HG03025 (cell line): ENCODE data around the gene B3GLCT.
"Not testable (repeated sequence)": the region's sequence is repeated elsewhere in the genome, so short reads cannot be mapped to it uniquely, and the experiment has no call there.

ENCODE experiments used
- ATAC-seq: cut with Tn5 transposase; IDR thresholded peaks from one replicate; pipeline ENCODE4 v1.9.1; 2021; ENCODE audit warnings: mild to moderate bottlenecking, moderate library complexity; ENCODE audit not compliant: unreplicated experiment, low FRiP score

Gene B3GLCT

DNA sequence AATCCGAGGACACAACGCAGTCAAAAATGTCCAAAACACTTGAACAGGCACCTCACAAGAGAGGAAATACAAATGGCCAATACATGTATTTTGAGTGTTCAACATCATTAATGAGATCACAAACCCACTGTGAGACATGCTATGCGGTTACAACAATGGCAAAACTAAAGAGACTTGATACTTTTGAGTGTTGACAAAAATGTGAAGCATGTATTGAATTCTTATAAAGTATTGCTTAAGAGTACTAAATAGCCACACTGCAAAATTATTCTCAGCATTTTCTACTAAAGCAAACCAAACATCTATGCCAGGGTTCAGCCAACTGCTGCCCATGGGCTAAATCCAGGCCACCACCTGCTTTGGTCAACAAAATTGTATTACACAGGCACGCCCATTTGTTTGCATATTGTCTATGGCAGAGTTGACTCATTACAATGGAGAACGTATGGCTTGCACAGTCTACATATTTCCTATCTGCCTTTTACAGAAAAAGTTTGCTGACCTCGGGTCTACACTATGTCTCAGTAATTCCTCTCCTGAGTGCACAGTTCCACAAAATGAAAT, 135.3 kb downstream of the B3GLCT start:
- no peak for ATAC-seq

DNA sequence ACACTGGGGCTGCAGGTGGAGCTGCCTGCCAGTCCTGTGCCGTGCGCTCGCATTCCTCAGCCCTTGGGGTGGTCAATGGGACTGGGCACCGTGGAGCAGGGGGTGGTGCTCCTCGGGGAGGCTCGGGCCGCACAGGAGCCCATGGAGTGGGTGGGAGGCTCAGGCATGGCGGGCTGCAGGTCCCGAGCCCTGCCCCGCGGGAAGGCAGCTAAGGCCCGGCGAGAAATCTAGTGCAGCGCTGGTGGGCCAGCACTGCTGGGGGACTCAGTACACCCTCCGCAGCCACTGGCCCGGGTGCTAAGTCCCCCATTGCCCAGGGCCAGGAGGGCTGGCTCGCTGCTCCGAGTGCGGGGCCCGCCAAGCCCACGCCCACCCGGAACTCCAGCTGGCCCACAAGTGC, 139.8 kb downstream of the B3GLCT start:
- not testable (repeated sequence) for ATAC-seq

DNA sequence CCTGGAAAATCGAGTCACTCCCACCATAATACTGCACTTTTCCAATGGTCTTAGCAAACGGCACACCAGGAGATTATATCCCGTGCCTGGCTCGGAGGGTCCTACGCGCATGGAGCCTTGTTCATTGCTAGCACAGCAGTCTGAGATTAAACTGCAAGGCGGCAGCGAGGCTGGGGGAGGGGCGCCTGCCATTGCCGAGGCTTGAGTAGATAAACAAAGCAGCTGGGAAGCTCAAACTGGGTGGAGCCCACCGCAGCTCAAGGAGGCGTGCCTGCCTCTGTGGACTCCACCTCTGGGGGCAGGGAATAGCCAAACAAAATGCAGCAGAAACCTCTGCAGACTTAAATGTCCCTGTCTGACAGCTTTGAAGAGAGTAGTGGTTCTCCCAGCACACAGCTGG, 141.1 kb downstream of the B3GLCT start:
- ATAC-seq, result not testable (repeated sequence)

DNA sequence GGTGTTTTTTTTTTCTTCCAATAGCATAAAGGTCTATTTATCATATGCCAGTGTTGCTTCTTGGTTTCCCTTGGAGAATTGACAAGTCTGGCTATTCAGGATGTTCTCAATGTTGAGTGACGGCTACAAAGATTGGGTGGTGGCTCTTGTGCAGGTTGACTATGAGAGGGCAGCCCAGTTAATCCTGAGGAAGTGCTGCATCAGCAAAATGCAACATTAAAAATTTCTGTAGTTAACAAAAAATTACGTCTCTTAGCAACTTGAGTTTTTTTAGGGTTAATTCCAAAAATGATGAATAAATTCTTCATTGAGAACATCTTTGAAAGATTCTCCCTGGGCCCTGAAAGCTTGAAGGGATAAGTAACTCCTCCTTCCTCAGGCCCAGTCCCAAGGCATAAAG, 147.1 kb downstream of the B3GLCT start:
- no peak for ATAC-seq

DNA sequence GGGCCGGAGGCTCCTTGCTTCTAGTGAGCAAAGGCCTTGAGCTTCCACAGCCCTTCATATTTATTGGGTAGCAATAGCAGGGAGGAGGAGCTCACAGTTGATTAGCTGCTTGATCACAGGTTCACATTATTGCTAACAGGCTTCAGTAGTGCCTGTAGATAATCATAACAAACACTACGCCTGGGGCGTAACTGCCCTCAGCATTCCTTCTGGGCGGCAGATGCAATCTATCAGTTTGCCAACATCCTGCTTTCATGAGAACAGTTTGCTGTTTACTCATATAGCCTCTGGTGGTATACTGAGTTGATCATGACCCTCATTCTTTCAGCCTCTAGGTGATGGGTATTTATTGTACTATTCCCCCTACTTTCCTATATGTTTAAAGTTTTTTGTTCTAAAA, 149.4 kb downstream of the B3GLCT start:
- ATAC-seq, result no peak

DNA sequence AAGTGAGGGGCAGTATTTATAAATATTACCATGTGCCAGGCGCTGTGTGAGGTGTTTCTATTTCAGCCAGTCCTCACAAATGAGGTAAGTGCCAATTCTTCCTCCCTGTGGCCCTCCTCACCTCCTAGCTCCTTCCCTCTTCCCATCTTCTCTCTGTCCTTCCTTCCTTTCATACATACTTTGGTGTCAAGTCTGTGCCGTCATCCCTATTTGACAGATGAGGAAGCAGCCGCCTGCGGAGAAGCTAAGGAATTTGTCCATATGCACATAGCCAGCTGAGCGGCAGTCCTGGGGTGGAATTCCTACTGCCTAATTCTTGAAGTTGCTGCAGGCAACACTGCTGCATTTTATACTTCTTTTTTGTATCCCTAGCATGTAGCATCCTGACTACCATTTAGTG, 150.8 kb downstream of the B3GLCT start:
- ATAC-seq, result no peak

DNA sequence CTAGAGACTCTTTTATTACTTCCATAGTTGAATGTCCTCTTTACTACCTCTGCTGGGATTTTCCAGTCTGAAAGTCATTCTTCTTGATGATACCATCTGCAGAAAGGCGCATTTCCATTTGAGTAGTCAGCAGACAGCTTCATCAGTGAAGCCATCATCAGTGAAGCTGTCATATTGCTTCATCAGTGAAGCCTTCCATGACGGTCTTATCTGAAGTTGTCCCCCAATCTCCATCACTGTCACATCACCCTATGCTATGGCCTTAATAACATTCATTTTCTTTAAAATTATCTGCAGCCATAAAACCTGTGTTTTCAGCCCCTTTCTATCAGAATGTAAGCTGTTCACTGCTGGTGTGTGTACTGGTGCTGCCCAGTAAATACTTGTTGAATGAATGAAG, 151.6 kb downstream of the B3GLCT start:
- ATAC-seq, result no peak

DNA sequence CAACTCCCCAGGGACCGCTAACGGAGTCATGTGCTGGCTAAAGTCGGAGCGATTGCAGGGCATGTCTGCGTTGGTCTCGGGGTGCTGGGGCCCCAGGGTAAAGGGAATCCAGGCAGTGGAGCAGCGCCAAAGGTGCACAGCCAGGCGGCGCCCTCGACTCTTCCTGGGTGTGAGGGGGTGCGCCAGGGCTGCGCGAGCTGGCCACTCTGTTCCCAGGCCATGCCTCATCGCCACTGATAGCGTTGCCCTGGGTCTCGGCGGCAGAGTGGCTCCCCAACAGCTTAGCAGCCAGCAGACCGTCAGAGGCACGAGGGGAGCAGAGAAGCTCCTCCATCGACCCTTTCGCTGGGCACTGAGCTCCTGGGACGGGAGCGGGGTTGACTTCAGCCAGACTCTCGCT, 152.7 kb downstream of the B3GLCT start:
- no peak for ATAC-seq

DNA sequence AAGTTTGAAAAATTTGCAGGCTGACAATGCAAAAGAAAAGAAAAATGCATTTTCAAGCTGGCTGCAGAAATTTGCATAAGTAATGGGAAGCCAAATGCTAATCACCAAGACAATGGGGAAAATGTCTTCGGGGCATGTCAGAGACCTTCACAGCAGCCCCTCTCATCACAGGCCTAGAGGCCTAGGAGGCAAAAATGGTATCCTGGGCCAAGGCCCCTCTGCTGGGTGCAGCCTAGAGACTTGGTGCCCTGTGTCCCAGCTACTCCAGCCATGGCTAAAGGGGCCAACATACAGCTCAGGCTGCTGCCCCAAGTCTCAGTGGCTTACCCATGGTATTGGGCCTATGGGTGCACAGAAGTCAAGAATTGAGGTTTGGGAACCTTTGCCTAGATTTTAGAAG, 155.2 kb downstream of the B3GLCT start:
- no peak for ATAC-seq

DNA sequence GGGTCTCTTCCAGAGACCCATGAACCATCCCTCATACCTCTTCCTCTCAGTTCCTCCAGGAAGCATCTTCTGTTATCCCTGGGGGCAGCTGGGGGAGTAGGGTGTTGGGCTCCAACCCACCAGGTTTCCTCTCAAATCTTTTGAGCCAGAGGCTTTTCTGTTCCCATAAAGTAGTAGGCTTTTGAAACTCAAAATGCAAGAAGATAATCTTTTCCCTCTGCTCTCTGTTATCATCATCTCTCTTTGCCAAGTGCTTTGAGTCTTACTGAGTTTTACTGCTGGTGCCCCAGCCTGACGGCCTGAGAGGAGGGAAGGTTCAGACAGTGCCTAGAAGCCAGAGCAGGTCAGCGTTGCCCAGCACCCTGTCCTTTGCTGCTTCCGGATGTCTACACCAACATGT, 157.2 kb downstream of the B3GLCT start:
- no peak for ATAC-seq

DNA sequence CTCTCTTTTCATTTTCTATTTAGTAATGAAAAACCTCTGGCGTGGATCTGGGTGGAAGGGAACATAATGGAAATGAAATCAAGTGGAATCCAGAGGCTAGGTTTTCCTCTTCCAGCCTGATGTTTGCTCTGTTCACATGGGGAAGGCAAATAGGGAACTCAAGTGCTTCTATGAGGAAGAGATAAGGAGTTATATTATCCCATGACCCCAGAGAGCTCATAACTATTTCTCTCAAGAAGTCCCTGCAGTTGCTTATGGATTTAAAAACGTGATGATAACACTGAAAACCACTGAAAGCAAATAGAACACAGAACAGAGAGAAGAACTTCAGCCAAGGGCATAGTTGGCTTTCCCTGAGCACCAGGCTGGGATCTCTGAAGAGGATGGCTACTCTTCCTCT, 157.8 kb downstream of the B3GLCT start:
- ATAC-seq, result no peak

DNA sequence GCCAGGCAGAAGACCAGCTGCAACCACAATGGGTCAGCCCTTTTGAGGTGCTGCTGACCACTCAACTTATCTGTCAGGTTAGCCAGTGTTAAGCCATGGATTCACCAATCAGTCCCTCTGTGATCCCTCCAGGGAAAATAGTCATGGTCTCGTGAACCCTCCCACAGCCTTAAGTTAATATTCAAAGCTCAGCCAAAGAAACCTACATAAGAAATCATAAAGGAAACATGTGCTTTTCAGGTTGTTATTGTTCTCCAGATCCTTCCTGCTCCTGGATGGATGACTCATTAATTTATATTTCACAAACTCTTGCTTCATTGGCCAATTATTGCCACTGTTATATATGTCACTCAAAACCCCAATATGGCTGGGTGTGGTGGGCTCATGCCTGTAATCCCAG, 161.9 kb downstream of the B3GLCT start:
- ATAC-seq, result no peak

DNA sequence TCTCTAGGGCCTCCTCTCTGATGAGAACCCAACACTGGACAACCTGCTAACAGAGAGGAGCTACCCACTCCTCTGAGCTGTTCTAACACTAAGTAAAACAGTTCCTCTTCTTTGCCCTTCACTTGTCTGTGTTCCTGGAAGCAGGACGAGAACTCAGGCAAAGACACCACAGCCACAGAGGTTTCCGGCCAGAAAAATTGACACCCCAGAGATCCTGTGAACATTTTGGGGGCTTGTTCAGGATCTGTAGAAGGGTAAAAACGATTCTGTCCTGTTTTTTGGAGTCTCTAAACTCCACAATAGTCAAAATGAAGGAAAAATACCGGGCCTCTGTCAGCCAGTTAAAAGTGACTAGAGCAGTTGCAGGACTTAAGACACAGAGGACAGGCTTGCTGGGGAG, 165.9 kb downstream of the B3GLCT start:
- ATAC-seq, result no peak

DNA sequence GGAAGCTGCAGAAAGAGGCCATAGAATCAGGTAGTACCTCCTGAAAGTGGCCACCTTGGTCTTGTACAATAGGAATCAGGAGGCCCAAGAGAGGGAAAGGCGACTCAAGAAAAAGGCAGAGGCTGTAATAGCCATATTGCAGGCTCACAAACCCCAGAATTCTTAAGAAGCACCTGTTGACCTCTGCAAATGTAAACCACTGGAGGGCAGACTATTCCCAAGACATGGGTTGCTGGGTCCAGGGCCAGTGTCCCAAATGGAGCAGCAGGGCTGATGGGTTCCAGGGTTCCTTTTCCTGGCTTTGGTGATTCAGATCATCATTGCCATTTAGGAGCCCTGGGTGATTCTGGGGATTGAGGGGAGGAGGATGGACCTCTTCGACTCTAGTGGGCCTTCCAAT, 167.6 kb downstream of the B3GLCT start:
- no peak for ATAC-seq

DNA sequence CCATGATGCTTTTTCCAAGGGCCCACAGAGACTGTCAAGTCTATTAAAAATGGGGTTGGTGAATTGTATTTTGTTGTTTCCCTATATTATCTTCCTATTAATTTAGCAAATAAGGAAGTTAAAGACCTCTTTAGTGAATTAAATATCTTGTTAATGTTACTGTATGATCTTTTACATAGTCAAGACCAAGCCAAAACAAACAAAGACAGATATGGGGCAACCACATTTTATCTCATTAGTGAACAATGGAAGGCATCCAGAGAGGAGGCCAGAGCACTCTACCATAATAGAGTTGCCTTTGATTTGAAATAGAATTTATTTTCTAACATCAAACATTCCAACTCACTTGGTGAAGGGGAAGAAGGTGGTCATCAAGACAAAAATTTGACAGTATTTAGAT, 169.4 kb downstream of the B3GLCT start:
- ATAC-seq, result no peak

DNA sequence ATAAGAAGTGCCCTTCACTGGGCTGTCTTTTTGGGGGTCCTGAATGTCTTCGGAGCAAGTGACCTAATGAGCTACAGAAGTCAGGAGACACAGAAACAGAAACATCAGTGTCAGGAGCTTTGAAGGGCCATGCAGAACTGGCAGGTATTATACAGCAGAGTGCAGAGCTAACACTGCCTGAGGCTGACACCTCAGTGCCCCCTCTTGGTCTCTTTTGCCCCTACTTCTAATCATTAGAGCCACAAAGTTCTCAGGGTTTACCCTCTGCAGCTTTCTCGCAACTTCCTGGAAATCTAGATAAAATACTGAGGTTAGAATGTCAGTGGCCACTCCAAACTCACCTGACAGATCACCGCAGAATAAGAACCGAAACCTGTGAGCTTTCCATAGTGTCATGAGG, 172.7 kb downstream of the B3GLCT start:
- no peak for ATAC-seq

DNA sequence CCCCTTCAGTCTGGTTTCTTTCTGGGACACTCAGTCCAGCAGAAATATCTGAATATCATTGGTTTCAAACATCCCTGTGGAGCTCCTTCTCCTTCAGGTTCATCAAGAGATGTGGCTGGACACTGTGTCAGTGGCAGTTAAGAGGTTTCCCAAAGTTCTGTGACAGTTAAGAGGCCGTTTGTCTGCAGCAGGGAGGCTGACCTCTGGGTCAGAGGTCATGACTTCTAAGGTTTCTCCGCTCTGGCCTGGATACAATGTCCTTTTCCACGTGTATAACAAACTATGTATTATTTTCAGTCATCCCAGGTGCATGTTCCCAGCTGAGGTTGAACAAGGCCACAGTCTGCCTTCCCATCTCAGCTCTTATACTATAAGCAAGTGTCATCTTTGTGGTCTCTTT, 174.9 kb downstream of the B3GLCT start:
- no peak for ATAC-seq

DNA sequence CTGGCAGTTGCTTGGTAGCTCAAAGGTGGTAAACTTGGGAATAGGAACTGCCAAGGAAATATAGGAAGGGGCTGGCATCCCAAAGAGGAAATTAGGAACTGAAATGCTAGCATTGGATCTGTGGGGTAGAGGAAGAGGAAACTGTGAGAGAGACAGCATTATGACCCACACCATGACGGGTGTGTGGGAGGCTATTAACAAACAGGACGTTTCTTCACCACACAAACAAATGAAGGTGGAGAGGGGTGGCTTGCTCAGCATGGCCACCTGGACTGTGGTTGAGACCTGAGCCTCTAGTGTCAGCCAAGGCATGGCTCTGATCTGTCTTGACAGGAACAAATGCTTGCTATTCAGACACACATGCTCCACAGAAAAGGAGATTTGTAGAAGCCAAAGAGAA, 178.2 kb downstream of the B3GLCT start:
- ATAC-seq, result no peak

DNA sequence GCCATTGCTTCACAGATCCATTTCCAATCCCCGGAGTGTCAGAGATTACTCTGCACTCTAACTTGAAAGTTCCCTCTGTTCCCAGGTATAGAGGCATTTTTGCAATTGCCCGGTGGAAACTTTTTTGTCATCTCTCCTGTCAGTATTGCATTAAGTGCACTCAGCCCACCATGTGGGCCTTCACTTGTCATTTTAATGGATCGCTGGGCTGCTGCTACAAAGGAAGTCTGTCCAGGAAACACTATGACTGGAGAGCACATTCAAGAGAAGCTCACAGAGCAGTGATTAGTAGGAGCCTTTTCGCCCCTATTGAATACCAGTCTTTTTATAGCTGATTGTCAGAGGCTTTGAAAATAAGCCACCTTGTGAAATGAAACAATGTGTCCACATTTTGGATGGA, 180.9 kb downstream of the B3GLCT start:
- no peak for ATAC-seq
